Stimulated activated CD8-positive, alpha-beta memory T cell treated with anti-CD3 and anti-CD28 coated beads, Interleukin-15, amount 100 ng/mL, for 4 hours (primary cell): ENCODE results near the gene LST1.
A peak's percentile ranks its signal among the peaks of the same experiment; 100 is the strongest.
"Not testable (repeated sequence)": the region's sequence is repeated elsewhere in the genome, so short reads cannot be mapped to it uniquely, and the experiment has no call there.

Experiments used
- DNase-seq, 2 donors: peaks; one replicate each; pipeline ENCODE4 v3.0.0-alpha.2; 2020; ENCODE audit warnings: low read depth in 2 of 2

The LST1 gene

DNA sequence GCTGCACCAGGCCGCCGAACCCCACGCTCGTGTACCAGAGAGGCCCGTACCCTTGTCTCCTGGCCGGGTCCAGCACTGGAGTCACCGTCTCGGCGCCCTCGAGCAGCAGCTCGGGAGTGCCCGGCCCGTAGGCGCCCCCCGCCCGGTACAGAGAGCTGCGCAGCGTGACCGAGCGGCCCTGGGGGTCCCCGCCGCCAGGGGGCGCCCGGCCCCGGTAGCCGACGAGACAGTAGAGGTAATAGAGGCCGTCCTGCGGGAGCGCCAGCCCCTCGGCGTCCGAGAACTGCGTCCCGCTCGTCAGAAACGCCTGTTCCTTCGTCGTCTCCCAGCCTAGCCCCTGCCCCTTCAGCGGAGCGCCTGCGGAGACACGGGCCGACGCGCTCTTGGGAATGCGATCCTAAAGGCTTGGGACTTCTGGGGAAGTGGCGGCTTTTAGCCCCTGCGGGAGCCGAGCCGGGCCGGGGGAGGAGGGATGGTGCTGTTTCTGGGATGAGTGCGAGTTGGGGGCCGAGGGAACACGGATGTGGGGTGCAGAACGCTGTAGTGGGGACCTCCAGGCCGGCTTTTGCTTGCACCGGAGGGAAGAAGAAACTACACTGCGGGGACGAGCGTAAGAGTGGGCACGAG, 5.2 kb upstream of the LST1 start:
- DNase-seq = peak; percentile 69 to 79

- DNase-seq = no peak
Observed at GRCh38 chr6:31581434-31582229, 4.4 kb upstream of the LST1 start.

GRCh38 chr6:31582230-31582643, 3.8 kb upstream of the LST1 start, which contains the start of gene LTB:
TSS of gene LTB (minus strand) at chr6:31582424. CDS start at chr6:31582417, 7 bp downstream.
- no peak for DNase-seq

- no peak for DNase-seq
Observed at GRCh38 chr6:31585491-31585890, 586 bp upstream of the LST1 start.

- no peak for DNase-seq
Observed at GRCh38 chr6:31586599-31587281, 663 bp downstream of the LST1 start.

DNA sequence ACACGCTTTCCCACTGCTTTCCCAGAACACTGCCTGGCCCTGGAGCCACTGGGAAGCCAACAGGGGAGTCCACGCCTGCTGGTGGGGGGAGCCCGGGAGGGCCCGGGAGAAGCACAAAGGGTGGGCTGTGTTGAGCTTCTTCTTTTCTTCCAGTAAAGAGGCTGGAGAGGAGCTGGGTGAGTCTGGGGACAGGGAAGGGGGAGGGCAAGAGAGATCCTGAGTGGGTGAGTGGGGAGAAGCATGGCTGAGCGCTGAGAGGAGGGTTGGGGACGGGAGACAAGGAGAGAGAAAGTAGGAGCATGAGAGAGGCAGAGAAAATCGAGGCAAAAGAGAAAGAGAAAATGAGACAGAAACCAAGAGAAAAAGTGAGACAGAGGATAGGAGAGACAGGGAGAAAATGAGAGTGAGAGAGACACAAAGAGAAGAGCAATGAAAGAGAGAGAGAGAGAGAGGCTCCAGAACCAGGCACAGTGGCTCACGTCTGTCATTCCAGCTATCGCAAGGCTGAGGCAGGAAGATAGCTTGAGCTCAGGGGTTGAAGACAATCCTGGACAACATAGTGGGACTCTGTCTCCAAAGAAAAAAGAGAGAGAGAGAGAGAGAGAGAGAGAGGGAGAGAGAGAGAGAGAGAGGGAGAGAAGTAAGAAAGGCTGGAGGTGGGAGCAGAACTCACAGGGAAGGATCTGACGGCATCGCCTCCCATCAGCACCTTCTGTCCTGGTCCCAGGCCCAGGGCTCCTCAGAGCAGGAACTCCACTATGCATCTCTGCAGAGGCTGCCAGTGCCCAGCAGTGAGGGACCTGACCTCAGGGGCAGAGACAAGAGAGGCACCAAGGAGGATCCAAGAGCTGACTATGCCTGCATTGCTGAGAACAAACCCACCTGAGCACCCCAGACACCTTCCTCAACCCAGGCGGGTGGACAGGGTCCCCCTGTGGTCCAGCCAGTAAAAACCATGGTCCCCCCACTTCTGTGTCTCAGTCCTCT, 2.0 kb downstream of the LST1 start:
- no peak for DNase-seq

GRCh38 chr6:31588871-31589650, 3.0 kb downstream of the LST1 start:
- DNase-seq = no peak

DNA sequence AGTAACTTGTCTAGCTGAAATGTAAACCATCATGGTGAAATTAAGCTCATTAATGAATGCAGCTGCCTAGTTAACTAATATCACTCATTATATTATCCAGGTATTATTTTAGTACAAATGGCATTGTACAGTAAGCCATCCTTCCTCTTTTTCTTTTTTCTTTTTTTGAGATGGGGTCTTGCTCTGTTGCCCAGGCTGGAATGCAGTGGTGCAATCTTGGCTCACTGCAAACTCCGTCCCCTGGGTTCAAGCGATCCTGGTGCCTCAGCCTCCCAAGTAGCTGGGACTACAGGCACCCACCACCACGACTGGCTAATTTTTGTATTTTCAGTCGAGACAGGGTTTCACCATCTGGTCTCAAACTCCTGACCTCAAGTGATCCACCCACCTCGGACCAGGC, 4.6 kb downstream of the LST1 start:
- DNase-seq = not testable (repeated sequence)

- DNase-seq = no peak
Observed at GRCh38 chr6:31592396-31592771, 6.3 kb downstream of the LST1 start.

DNA sequence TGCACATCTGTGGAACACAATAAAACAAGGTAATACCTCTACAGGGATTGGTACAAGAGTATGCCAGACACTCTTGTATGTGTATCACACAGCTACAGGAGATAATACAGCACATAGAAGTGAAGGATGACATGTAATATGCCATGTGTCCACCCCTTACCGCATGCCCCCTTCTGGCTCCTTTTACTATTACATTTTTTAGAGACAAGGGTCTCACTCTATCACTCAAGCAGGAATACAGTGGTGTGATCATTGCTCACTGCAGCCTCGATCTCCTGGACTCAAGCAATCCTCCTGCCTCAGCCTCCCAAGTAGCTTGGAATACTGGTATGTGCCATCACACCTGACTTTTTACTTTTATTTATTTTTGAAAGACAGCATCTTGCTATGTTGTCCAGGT, 10.9 kb downstream of the LST1 start:
- DNase-seq = no peak

- DNase-seq = no peak
Observed at GRCh38 chr6:31607317-31607716, 21.2 kb downstream of the LST1 start.

DNA sequence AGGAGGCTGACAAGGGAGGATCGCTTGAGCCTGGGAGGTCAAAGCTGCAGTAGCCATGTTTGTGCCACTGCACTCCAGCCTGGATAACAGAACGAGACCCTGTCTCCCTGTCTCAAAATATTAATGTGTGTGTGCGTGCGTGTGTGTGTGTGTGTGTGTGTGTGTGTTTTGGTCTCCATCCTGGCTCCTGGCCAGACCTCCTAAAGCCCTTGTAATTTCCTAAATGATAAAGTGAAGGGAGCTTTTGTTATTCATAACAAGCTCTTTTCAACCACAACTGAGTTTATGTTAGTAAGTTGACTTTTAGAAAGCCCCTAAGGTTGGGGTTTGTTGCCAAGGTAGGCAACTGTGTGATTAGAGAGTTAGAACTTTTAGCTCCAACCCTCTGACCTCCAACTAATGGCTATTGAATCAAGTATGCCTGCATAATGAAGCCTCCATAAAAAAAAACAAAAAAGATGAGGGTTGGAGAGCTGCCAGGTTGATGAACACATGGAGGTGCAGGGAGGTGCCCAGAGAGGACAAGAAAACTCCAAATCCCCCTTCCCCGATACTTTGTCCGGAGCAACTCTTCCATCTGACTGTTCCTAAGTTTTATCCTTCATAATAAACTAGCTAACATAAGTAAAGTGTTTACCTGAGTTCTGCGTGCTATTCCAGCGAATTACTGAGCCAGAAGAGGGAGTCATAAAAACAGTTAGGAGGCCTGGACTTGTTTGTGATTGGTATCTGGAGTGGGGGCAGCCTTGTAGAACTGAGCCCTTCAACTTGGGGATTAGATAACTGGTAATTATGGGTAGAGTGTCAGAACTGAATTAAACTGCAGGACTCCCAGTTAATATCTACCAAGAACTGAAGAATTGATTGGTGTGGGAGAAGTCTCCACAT, 23.7 kb downstream of the LST1 start:
- no peak for DNase-seq

- no peak for DNase-seq
Observed at GRCh38 chr6:31610968-31611367, 24.9 kb downstream of the LST1 start.

GRCh38 chr6:31614075-31614619, 28.1 kb downstream of the LST1 start:
- DNase-seq = no peak

GRCh38 chr6:31614684-31615578, 28.9 kb downstream of the LST1 start, which contains the start of gene AIF1:
TSS of gene AIF1 (plus strand) at chr6:31615234. CDS start at chr6:31615330, 96 bp downstream.
- DNase-seq = no peak

DNA sequence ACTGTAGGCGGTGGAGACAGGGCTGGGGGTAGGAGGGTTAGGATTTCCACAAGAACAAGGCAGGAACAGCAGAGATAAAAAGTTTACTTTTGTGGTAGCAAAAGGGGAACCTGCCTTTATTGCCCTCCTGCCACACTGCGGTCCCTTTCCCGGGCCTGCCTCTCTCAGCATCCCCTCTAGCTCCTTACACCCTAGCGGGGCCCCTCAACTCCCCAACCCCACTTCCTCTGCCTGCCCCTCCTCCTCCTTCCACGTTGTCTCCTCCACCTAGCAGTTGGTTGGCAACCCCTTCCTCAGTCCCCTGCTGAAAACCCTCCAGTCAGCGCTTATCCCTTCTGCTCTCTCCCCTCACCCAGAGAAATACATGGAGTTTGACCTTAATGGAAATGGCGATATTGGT, 29.7 kb downstream of the LST1 start:
- DNase-seq = no peak

DNA sequence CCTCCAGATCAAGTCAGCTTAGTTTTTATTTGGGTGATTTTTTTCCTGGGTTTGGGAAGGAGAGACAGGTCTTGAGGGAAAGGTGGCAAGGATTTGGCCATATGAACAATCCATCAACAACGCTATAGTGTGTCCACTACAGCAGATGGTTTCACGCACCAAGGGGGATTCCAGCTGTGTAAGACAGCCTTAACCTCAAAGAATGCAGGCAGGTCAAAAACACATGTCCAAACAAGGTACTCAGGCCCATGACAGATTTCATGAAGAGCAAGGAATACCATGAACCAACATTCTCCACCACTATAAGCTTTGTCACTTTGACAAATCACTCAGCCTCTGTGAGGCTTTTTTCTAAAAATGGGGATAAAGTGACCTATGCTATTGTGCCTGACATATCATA, 30.9 kb downstream of the LST1 start:
- DNase-seq = no peak
